ENCODE data around the gene ERBB4. TPM values are rescaled to one million over a fixed set of nuclear protein-coding genes. Genes with fewer than 3 reads are reported as not detected.
A peak's percentile ranks its signal among the peaks of the same experiment; 100 is the strongest.

ERBB4 gene
- total RNA-seq, 2 experiments from 2014 or later: not detected

- no peak for DNase-seq
- H3K4me1 Mint-ChIP-seq (ENCODE audit: low read depth): no peaks in the 10 kb centered on the region
- H3K4me3 Mint-ChIP-seq: no peak overlapping the region
- ATAC-seq: no peak
- H3K9me3 Mint-ChIP-seq (ENCODE audit: insufficient read depth): no peaks in the 10 kb centered on the region
- no peak overlapping the region for H3K27ac Mint-ChIP-seq
- POLR2A ChIA-PET: no interaction called here
- no peaks in the 10 kb centered on the region for H3K36me3 Mint-ChIP-seq (ENCODE audit: low read depth)
- CTCF ChIA-PET: no interaction called here
- H3K27me3 Mint-ChIP-seq (ENCODE audit: low read depth): no peaks in the 10 kb centered on the region
Observed at GRCh38 chr2:212099658-212100057, 438.9 kb downstream of the ERBB4 start.

GRCh38 chr2:212098966-212099365 lies 439.6 kb downstream of the ERBB4 start:
- ATAC-seq: no peak
- CTCF ChIA-PET: interaction anchor here (0.5 kb wide), 1 partner anchor 12 kb away, joined by 3 read pairs; no protein-coding TSS in a partner anchor
- Mint-ChIP-seq H3K27ac (no peak overlapping the region), H3K9me3 (ENCODE audit: insufficient read depth) (no peaks in the 10 kb centered on the region), H3K4me1 (ENCODE audit: low read depth) (no peaks in the 10 kb centered on the region), H3K27me3 (ENCODE audit: low read depth) (no peaks in the 10 kb centered on the region), H3K4me3 (no peak overlapping the region), H3K36me3 (ENCODE audit: low read depth) (no peaks in the 10 kb centered on the region)
- POLR2A ChIA-PET: no interaction called here
- no peak for DNase-seq

- H3K27ac Mint-ChIP-seq: no peak overlapping the region
- no peaks in the 10 kb centered on the region for H3K27me3 Mint-ChIP-seq (ENCODE audit: low read depth)
- DNase-seq (no peak), ATAC-seq (no peak)
- no peaks in the 10 kb centered on the region for H3K4me1 Mint-ChIP-seq (ENCODE audit: low read depth)
- no peaks in the 10 kb centered on the region for H3K9me3 Mint-ChIP-seq (ENCODE audit: insufficient read depth)
- no peak overlapping the region for H3K4me3 Mint-ChIP-seq
- H3K36me3 Mint-ChIP-seq (ENCODE audit: low read depth): no peaks in the 10 kb centered on the region
- POLR2A ChIA-PET: no interaction called here
- CTCF ChIA-PET: no interaction called here
Observed at GRCh38 chr2:212097001-212097400, 441.6 kb downstream of the ERBB4 start.

GRCh38 chr2:212089873-212090272 lies 448.7 kb downstream of the ERBB4 start:
- Mint-ChIP-seq H3K4me3 (no peak overlapping the region), H3K36me3 (ENCODE audit: low read depth) (no peaks in the 10 kb centered on the region), H3K4me1 (ENCODE audit: low read depth) (no peaks in the 10 kb centered on the region), H3K27ac (no peak overlapping the region), H3K9me3 (ENCODE audit: insufficient read depth) (no peaks in the 10 kb centered on the region), H3K27me3 (ENCODE audit: low read depth) (no peaks in the 10 kb centered on the region)
- CTCF ChIA-PET: no interaction called here
- ATAC-seq: no peak
- no peak for DNase-seq
- POLR2A ChIA-PET: no interaction called here

GRCh38 chr2:212088353-212088752 lies 450.2 kb downstream of the ERBB4 start:
- ChIA-PET CTCF (no interaction called here), POLR2A (no interaction called here)
- Mint-ChIP-seq H3K27ac (no peak overlapping the region), H3K9me3 (ENCODE audit: insufficient read depth) (no peaks in the 10 kb centered on the region), H3K27me3 (ENCODE audit: low read depth) (no peaks in the 10 kb centered on the region), H3K4me1 (ENCODE audit: low read depth) (no peaks in the 10 kb centered on the region), H3K36me3 (ENCODE audit: low read depth) (no peaks in the 10 kb centered on the region), H3K4me3 (no peak overlapping the region)
- no peak for ATAC-seq
- no peak for DNase-seq

GRCh38 chr2:212083492-212083891 lies 455.1 kb downstream of the ERBB4 start:
- Mint-ChIP-seq H3K27me3 (ENCODE audit: low read depth) (no peaks in the 10 kb centered on the region), H3K27ac (no peak overlapping the region), H3K4me3 (no peak overlapping the region), H3K4me1 (ENCODE audit: low read depth) (no peaks in the 10 kb centered on the region), H3K9me3 (ENCODE audit: insufficient read depth) (no peaks in the 10 kb centered on the region), H3K36me3 (ENCODE audit: low read depth) (no peaks in the 10 kb centered on the region)
- DNase-seq (no peak), ATAC-seq (no peak)
- POLR2A ChIA-PET: no interaction called here
- CTCF ChIA-PET: no interaction called here

GRCh38 chr2:212078103-212078502 lies 460.5 kb downstream of the ERBB4 start:
- H3K4me1 Mint-ChIP-seq (ENCODE audit: low read depth): peaks cover 5% of the 10 kb centered on the region
- ATAC-seq: no peak
- no peak overlapping the region for H3K27ac Mint-ChIP-seq
- H3K9me3 Mint-ChIP-seq (ENCODE audit: insufficient read depth): no peaks in the 10 kb centered on the region
- no peaks in the 10 kb centered on the region for H3K27me3 Mint-ChIP-seq (ENCODE audit: low read depth)
- POLR2A ChIA-PET: no interaction called here
- peak overlapping the region; percentile 52 for H3K4me3 Mint-ChIP-seq
- H3K36me3 Mint-ChIP-seq (ENCODE audit: low read depth): no peaks in the 10 kb centered on the region
- CTCF ChIA-PET: no interaction called here
- no peak for DNase-seq

- H3K36me3 Mint-ChIP-seq (ENCODE audit: low read depth): no peaks in the 10 kb centered on the region
- H3K9me3 Mint-ChIP-seq (ENCODE audit: insufficient read depth): no peaks in the 10 kb centered on the region
- ATAC-seq: no peak
Observed at GRCh38 chr2:212076456-212076855, 462.1 kb downstream of the ERBB4 start.

GRCh38 chr2:212073360-212073759 lies 465.2 kb downstream of the ERBB4 start:
- no peak overlapping the region for H3K4me3 Mint-ChIP-seq
- no peaks in the 10 kb centered on the region for H3K36me3 Mint-ChIP-seq (ENCODE audit: low read depth)
- no peaks in the 10 kb centered on the region for H3K9me3 Mint-ChIP-seq (ENCODE audit: insufficient read depth)
- H3K27me3 Mint-ChIP-seq (ENCODE audit: low read depth): no peaks in the 10 kb centered on the region
- H3K27ac Mint-ChIP-seq: no peak overlapping the region
- peaks cover 5% of the 10 kb centered on the region for H3K4me1 Mint-ChIP-seq (ENCODE audit: low read depth)
- DNase-seq: no peak
- ATAC-seq: no peak
- CTCF ChIA-PET: no interaction called here
- POLR2A ChIA-PET: no interaction called here

More at GRCh38 chr2:212076456-212076855, 462.1 kb downstream of the ERBB4 start:
- ChIA-PET POLR2A (no interaction called here), CTCF (no interaction called here)
- DNase-seq: no peak
- H3K27me3 Mint-ChIP-seq (ENCODE audit: low read depth): no peaks in the 10 kb centered on the region
- peaks cover 5% of the 10 kb centered on the region for H3K4me1 Mint-ChIP-seq (ENCODE audit: low read depth)
- H3K4me3 Mint-ChIP-seq: no peak overlapping the region
- no peak overlapping the region for H3K27ac Mint-ChIP-seq

- CTCF ChIA-PET: no interaction called here
- POLR2A ChIA-PET: no interaction called here
- no peak overlapping the region for H3K27ac Mint-ChIP-seq
Observed at GRCh38 chr2:212066546-212066945, 472.1 kb downstream of the ERBB4 start.

GRCh38 chr2:212064318-212064717 lies 474.3 kb downstream of the ERBB4 start:
- ChIA-PET CTCF (no interaction called here), POLR2A (no interaction called here)
- Mint-ChIP-seq H3K9me3 (ENCODE audit: insufficient read depth) (no peaks in the 10 kb centered on the region), H3K4me1 (ENCODE audit: low read depth) (no peaks in the 10 kb centered on the region), H3K27me3 (ENCODE audit: low read depth) (no peaks in the 10 kb centered on the region), H3K27ac (no peak overlapping the region), H3K36me3 (ENCODE audit: low read depth) (no peaks in the 10 kb centered on the region), H3K4me3 (no peak overlapping the region)
- DNase-seq: no peak
- ATAC-seq: no peak

More at GRCh38 chr2:212066546-212066945, 472.1 kb downstream of the ERBB4 start:
- H3K36me3 Mint-ChIP-seq (ENCODE audit: low read depth): no peaks in the 10 kb centered on the region
- no peak for ATAC-seq
- H3K4me1 Mint-ChIP-seq (ENCODE audit: low read depth): no peaks in the 10 kb centered on the region
- no peak overlapping the region for H3K4me3 Mint-ChIP-seq
- DNase-seq: no peak
- no peaks in the 10 kb centered on the region for H3K9me3 Mint-ChIP-seq (ENCODE audit: insufficient read depth)
- H3K27me3 Mint-ChIP-seq (ENCODE audit: low read depth): no peaks in the 10 kb centered on the region

GRCh38 chr2:212052412-212053159 lies 486.0 kb downstream of the ERBB4 start:
- H3K4me1 Mint-ChIP-seq (ENCODE audit: low read depth): peaks cover 20% of the 10 kb centered on the region
- peaks cover 7% of the 10 kb centered on the region for H3K9me3 Mint-ChIP-seq (ENCODE audit: insufficient read depth)
- H3K27ac Mint-ChIP-seq: peak overlapping the region; percentile 69
- CTCF ChIA-PET: no interaction called here
- peak; percentile 94 for ATAC-seq
- POLR2A ChIA-PET: no interaction called here
- no peak overlapping the region for H3K4me3 Mint-ChIP-seq
- DNase-seq: peak; percentile 23
- H3K27me3 Mint-ChIP-seq (ENCODE audit: low read depth): no peaks in the 10 kb centered on the region
- H3K36me3 Mint-ChIP-seq (ENCODE audit: low read depth): peaks cover 3% of the 10 kb centered on the region

- Mint-ChIP-seq H3K36me3 (ENCODE audit: low read depth) (peaks cover 3% of the 10 kb centered on the region), H3K4me1 (ENCODE audit: low read depth) (peaks cover 20% of the 10 kb centered on the region), H3K4me3 (no peak overlapping the region), H3K27me3 (ENCODE audit: low read depth) (no peaks in the 10 kb centered on the region), H3K27ac (no peak overlapping the region), H3K9me3 (ENCODE audit: insufficient read depth) (peaks cover 7% of the 10 kb centered on the region)
- CTCF ChIA-PET: no interaction called here
- ATAC-seq (no peak), DNase-seq (no peak)
- POLR2A ChIA-PET: no interaction called here
Observed at GRCh38 chr2:212050871-212051270, 487.7 kb downstream of the ERBB4 start.

Measured in activated CD8-positive, alpha-beta T cell treated with anti-CD3 and anti-CD28 coated beads, Interleukin-2, amount 10 ng/mL, durations not matched to agents 7 days and 5 days (primary cell).